IMR-90 (cell line): Measurements from ENCODE around the gene TBC1D1. TPM values are rescaled to one million over a fixed set of nuclear protein-coding genes. Genes with fewer than 3 reads are reported as not detected.

ENCODE experiments used
- ATAC-seq: fragments of 200-7000 bp; cut with Tn5 transposase; 2 replicates; pipeline ENCODE4 v1.9.1; 2020; ENCODE audit warnings: low read depth, mild to moderate bottlenecking, moderate library complexity
- BruUV-seq: library from RNA; stranded (reverse); fragments of 400-500 nt; replicated peaks from 2 replicates; lab custom pipeline; 2021; lab: Mats Ljungman, UMichigan
- CTCF ChIA-PET: fragments of 300-600 bp; formaldehyde crosslinking; extraction: SDS; loops from one replicate; lab custom pipeline; 2021; ENCODE audit warnings: antibody characterized with exemption; lab: Yijun Ruan, JAX
- POLR2A ChIA-PET: fragments of 300-600 bp; sonication (Branson Sonifier 250); formaldehyde crosslinking; loops from one replicate; lab custom pipeline; 2022; ENCODE audit warnings: antibody characterized with exemption; ENCODE audit not compliant: unreplicated experiment; lab: Charles Lee
- DNase-seq: peaks from one replicate; pipeline ENCODE4 v3.0.0; 2013
- H2AFZ ChIP-seq: replicated peaks from 2 replicates; pipeline ENCODE3; 2013; ENCODE audit warnings: low read length, mild to moderate bottlenecking; ENCODE audit not compliant: poor library complexity
- H2AK5ac ChIP-seq: 2 replicates; pipeline ENCODE4 v1.6.1; 2013; ENCODE audit warnings: low read depth, low read length, inconsistent platforms
- H2AK9ac ChIP-seq: replicated peaks from 2 replicates; pipeline ENCODE3; 2013; ENCODE audit warnings: mild to moderate bottlenecking, low read depth, low read length, moderate library complexity; ENCODE audit not compliant: poor library complexity
- H2BK120ac ChIP-seq: 2 replicates; pipeline ENCODE4 v1.6.1; 2013; ENCODE audit warnings: low read depth, low read length, inconsistent platforms
- H2BK15ac ChIP-seq: 3 replicates; pipeline ENCODE4 v1.6.1; 2013; ENCODE audit warnings: low read depth, low read length, inconsistent platforms
- H2BK20ac ChIP-seq: 2 replicates; pipeline ENCODE4 v1.6.1; 2013; ENCODE audit warnings: low read depth, mild to moderate bottlenecking, inconsistent platforms, low read length, moderate library complexity
- H2BK5ac ChIP-seq: 2 replicates; pipeline ENCODE4 v1.6.1; 2013; ENCODE audit warnings: mild to moderate bottlenecking, low read depth, low read length, inconsistent platforms; ENCODE audit not compliant: poor library complexity, severe bottlenecking
- H3K14ac ChIP-seq: replicated peaks from 2 replicates; pipeline ENCODE4 v1.6.1; 2013; ENCODE audit warnings: low read depth, low read length, inconsistent platforms
- H3K18ac ChIP-seq: 2 replicates; pipeline ENCODE4 v1.6.1; 2013; ENCODE audit warnings: low read depth, low read length, control low read depth
- H3K23ac ChIP-seq: 2 replicates; pipeline ENCODE4 v1.6.1; 2013; ENCODE audit warnings: low read depth, low read length, inconsistent platforms
- H3K27ac ChIP-seq: 2 replicates; pipeline ENCODE4 v1.5.1; 2013; ENCODE audit warnings: mild to moderate bottlenecking, control low read depth, low read length; ENCODE audit not compliant: insufficient read depth
- H3K27me3 ChIP-seq: 2 replicates; pipeline ENCODE4 v1.6.1; 2013; ENCODE audit warnings: low read length; ENCODE audit not compliant: control insufficient read depth, insufficient read depth
- H3K36me3 ChIP-seq: 2 replicates; pipeline ENCODE4 v1.6.1; 2013; ENCODE audit warnings: low read length, mixed read lengths; ENCODE audit not compliant: control insufficient read depth, insufficient read depth
- H3K4ac ChIP-seq: 2 replicates; pipeline ENCODE4 v1.6.1; 2013; ENCODE audit warnings: low read depth, low read length, inconsistent platforms
- H3K4me1 ChIP-seq: 2 replicates; pipeline ENCODE4 v1.6.1; 2013; ENCODE audit warnings: low read length, mixed read lengths; ENCODE audit not compliant: control insufficient read depth, insufficient read depth
- H3K4me2 ChIP-seq: 2 replicates; pipeline ENCODE4 v1.6.1; 2013; ENCODE audit warnings: low read depth, mild to moderate bottlenecking, control low read depth, low read length, moderate library complexity
- H3K4me3 ChIP-seq: 2 replicates; pipeline ENCODE4 v1.5.1; 2013; ENCODE audit warnings: low read depth, mild to moderate bottlenecking, control low read depth, low read length, moderate library complexity; ENCODE audit not compliant: insufficient read depth
- H3K56ac ChIP-seq: 2 replicates; pipeline ENCODE4 v1.6.1; 2013; ENCODE audit warnings: low read length, inconsistent platforms; ENCODE audit not compliant: insufficient read depth; ENCODE audit errors: extremely low read depth
- H3K79me1 ChIP-seq, 2 experiments: 2 replicates each; pipeline ENCODE4 v1.6.1; 2013; ENCODE audit warnings: low read length in 2 of 2, inconsistent platforms in 1 of 2, low read depth in 1 of 2
- H3K9ac ChIP-seq: 2 replicates; pipeline ENCODE4 v1.6.1; 2013; ENCODE audit warnings: low read depth, low read length, control low read depth
- H3K9me1 ChIP-seq: 2 replicates; pipeline ENCODE4 v1.6.1; 2013; ENCODE audit warnings: low read length, inconsistent platforms; ENCODE audit not compliant: insufficient read depth
- H3K9me3 ChIP-seq: 2 replicates; pipeline ENCODE4 v1.6.1; 2013; ENCODE audit warnings: low read length; ENCODE audit not compliant: control insufficient read depth, insufficient read depth
- H4K20me1 ChIP-seq: 2 replicates; pipeline ENCODE4 v1.6.1; 2013; ENCODE audit warnings: low read length, inconsistent platforms; ENCODE audit not compliant: insufficient read depth
- H4K5ac ChIP-seq: 2 replicates; pipeline ENCODE4 v1.6.1; 2013; ENCODE audit warnings: mild to moderate bottlenecking, low read depth, low read length, control low read depth
- H4K8ac ChIP-seq, 2 experiments: 2 replicates each; pipeline ENCODE4 v1.6.1; 2013; ENCODE audit warnings: low read depth in 2 of 2, low read length in 2 of 2, control low read depth in 1 of 2, inconsistent platforms in 1 of 2
- H4K91ac ChIP-seq: 2 replicates; pipeline ENCODE4 v1.6.1; 2013; ENCODE audit warnings: low read depth, low read length, inconsistent platforms; ENCODE audit not compliant: insufficient read depth
- BHLHE40 ChIP-seq: fragments of 150-350 bp; IDR thresholded peaks from 2 replicates; pipeline ENCODE4 v1.6.1; 2016; ENCODE audit warnings: mild to moderate bottlenecking, low read depth, low read length
- CEBPB ChIP-seq: IDR thresholded peaks from 2 replicates; pipeline ENCODE4 v1.6.1; 2012; ENCODE audit warnings: low read depth, low read length, improper control_type of control experiment
- CHD1 ChIP-seq: IDR thresholded peaks from 2 replicates; pipeline ENCODE4 v1.6.1; 2012; ENCODE audit warnings: low read depth, low read length, improper control_type of control experiment
- CTCF ChIP-seq: conservative IDR thresholded peaks from 2 replicates; pipeline ENCODE4 v1.5.1; 2012; ENCODE audit warnings: mild to moderate bottlenecking, low read depth, low read length, improper control_type of control experiment
- ELK1 ChIP-seq: fragments of 150-350 bp; IDR thresholded peaks from 2 replicates; pipeline ENCODE4 v1.6.1; 2016; ENCODE audit warnings: low read depth, mild to moderate bottlenecking, low read length, moderate library complexity, borderline replicate concordance
- FOS ChIP-seq: fragments of 150-350 bp; IDR thresholded peaks from 2 replicates; pipeline ENCODE4 v1.6.1; 2016; ENCODE audit warnings: low read depth, low read length
- MAFK ChIP-seq: IDR thresholded peaks from 2 replicates; pipeline ENCODE4 v1.6.1; 2012; ENCODE audit warnings: low read depth, low read length, improper control_type of control experiment
- MAZ ChIP-seq: IDR thresholded peaks from 2 replicates; pipeline ENCODE4 v1.6.1; 2012; ENCODE audit warnings: low read depth, mild to moderate bottlenecking, low read length, improper control_type of control experiment, moderate library complexity, borderline replicate concordance
- MXI1 ChIP-seq: IDR thresholded peaks from 2 replicates; pipeline ENCODE4 v1.6.1; 2012; ENCODE audit warnings: low read depth, mild to moderate bottlenecking, low read length, moderate library complexity, borderline replicate concordance
- NFE2L2 ChIP-seq: fragments of 150-350 bp; IDR thresholded peaks from 2 replicates; pipeline ENCODE4 v1.6.1; 2016; ENCODE audit warnings: low read depth, mild to moderate bottlenecking, low read length
- POLR2A ChIP-seq: IDR thresholded peaks from 2 replicates; pipeline ENCODE4 v1.6.1; 2012; ENCODE audit warnings: mild to moderate bottlenecking, low read depth, low read length
- RAD21 ChIP-seq: IDR thresholded peaks from 2 replicates; pipeline ENCODE4 v1.6.1; 2012; ENCODE audit warnings: low read length, improper control_type of control experiment
- RCOR1 ChIP-seq: IDR thresholded peaks from 2 replicates; pipeline ENCODE4 v1.6.1; 2012; ENCODE audit warnings: mild to moderate bottlenecking, low read length, improper control_type of control experiment; ENCODE audit not compliant: insufficient replicate concordance
- RFX5 ChIP-seq: IDR thresholded peaks from 2 replicates; pipeline ENCODE4 v1.8.0; 2012; ENCODE audit warnings: low read depth, mild to moderate bottlenecking, low read length, moderate library complexity
- SMC3 ChIP-seq: fragments of 150-350 bp; IDR thresholded peaks from 2 replicates; pipeline ENCODE4 v1.6.1; 2016; ENCODE audit warnings: low read depth, mild to moderate bottlenecking, antibody characterized with exemption, low read length, moderate library complexity
- dilution Hi-C: fragments of 300-500 bp; cut with HindIII; formaldehyde crosslinking; loops from one replicate; pipeline ENCODE4 v1.14.3; 2018; ENCODE audit warnings: low sequenced_read_pairs; ENCODE audit not compliant: unreplicated experiment
- in situ Hi-C: fragments of 300-500 bp; cut with MboI; formaldehyde crosslinking; loops from 3 replicates; pipeline ENCODE4 v1.14.3; 2019; ENCODE audit warnings: low sequenced_read_pairs, inconsistent platforms, mixed read lengths
- intact Hi-C: fragments of 100-400 bp; cut with micrococcal nuclease; formaldehyde crosslinking; loops from 2 replicates; pipeline ENCODE4 v1.10.0; 2022
- polyA plus RNA-seq, 3 experiments: library from polyadenylated mRNA; depleted of rRNA; stranded (reverse); fragments of >200 nt; gene quantifications; 2 replicates each; pipeline ENCODE4 v1.2.3, GENCODE V29; 2012; ENCODE audit warnings: low replicate concordance in 1 of 3
- total RNA-seq: library from RNA; depleted of rRNA; stranded (reverse); fragments of >200 nt; gene quantifications from 2 replicates; pipeline ENCODE4 v1.2.3, GENCODE V29; 2012
- TF ChIP-seq, protein P1 (sequence below): fragments of 150-350 bp; IDR thresholded peaks from 2 replicates; pipeline ENCODE4 v1.6.1; 2017; ENCODE audit warnings: mild to moderate bottlenecking, antibody characterized with exemption, low read length, low read depth

TBC1D1 gene
- total and polyA plus RNA-seq, 2 of the 4 experiments (the other 2 are of a cell fraction): 42.4 to 104 TPM

DNA sequence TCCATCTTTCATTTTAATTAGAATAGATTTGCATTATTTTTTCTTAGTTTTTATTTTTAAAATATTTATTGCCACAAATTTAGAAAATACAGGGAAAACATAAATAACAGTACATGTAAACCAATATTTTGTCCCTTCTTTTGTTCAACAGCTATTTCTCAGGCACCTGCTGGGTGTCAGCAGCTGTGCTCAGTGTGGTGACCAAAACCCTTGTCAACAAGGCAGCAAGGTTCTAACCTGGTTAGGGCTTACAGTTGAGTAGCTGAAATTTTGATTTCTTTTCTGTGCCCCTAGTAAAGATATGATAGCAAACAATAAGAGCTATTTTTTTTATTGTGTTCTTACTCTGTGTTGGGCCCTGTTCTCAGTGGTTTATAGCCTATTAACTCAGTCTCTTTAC is 197.4 kb downstream of the TBC1D1 start:
- Histone ChIP-seq H3K18ac (peak overlapping the region; percentile 31; the same call in 1 of the 2 replicates), H3K9me1 (no peaks in the 10 kb centered on the region; the same call in 1 of the 2 replicates), H2BK15ac (peak overlapping the region; percentile 65; the same call in 1 of the 3 replicates), H3K79me1 (peaks cover 9 to 26% of the 10 kb centered on the region in 2 experiments; a peak in 3 of 4 replicates), H2AFZ (no peak overlapping the region), H3K23ac (peak overlapping the region; percentile 51; the same call in 1 of the 2 replicates), H3K4ac (0 out of 2 replicates have a peak overlapping the region, but pooled peaks have one; percentile 48), H3K4me3 (no peak overlapping the region), H4K5ac (peak overlapping the region; percentile 16; the same call in 1 of the 2 replicates), H3K27me3 (no peaks in the 10 kb centered on the region), H4K91ac (no peak overlapping the region), H3K9ac (no peak overlapping the region), H2AK5ac (no peak overlapping the region), H3K36me3 (no peaks in the 10 kb centered on the region; the same call in 1 of the 2 replicates), H3K9me3 (no peaks in the 10 kb centered on the region), H2BK120ac (no peak overlapping the region), H3K27ac (no peak overlapping the region), H2BK5ac (no peak overlapping the region), H3K4me1 (peaks cover 16% of the 10 kb centered on the region), H4K20me1 (no peaks in the 10 kb centered on the region), H3K4me2 (no peak overlapping the region), H3K56ac (no peak overlapping the region), H4K8ac (no peak overlapping the region), H2BK20ac (no peak overlapping the region), H3K14ac (no peak overlapping the region), H2AK9ac (no peak overlapping the region)
- BruUV-seq: no TSS peak
- in situ Hi-C loops: no loop called here
- ATAC-seq (no peak), DNase-seq (no peak)
- dilution Hi-C loops: no loop called here
- TF ChIP-seq RCOR1 (no peak), ELK1 (no peak), MXI1 (no peak), SMC3 (no peak), MAFK (no peak), RAD21 (no peak), FOS (no peak), RFX5 (no peak), CHD1 (no peak), CEBPB (no peak), MAZ (no peak), CTCF (no peak), BHLHE40 (no peak), NFE2L2 (no peak), POLR2A (no peak)
- TF ChIP-seq, protein P1, sequence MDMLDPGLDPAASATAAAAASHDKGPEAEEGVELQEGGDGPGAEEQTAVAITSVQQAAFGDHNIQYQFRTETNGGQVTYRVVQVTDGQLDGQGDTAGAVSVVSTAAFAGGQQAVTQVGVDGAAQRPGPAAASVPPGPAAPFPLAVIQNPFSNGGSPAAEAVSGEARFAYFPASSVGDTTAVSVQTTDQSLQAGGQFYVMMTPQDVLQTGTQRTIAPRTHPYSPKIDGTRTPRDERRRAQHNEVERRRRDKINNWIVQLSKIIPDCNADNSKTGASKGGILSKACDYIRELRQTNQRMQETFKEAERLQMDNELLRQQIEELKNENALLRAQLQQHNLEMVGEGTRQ: no peak
- POLR2A ChIA-PET: no interaction called here
- intact Hi-C loops: no loop called here
- CTCF ChIA-PET: interaction anchor here (0.6 kb wide), 1 partner anchor 74 kb away, joined by 3 read pairs; no protein-coding TSS in a partner anchor
